H1 (cell line): ENCODE data around the gene SH2B3. TPM values are rescaled to one million over a fixed set of nuclear protein-coding genes. Genes with fewer than 3 reads are reported as not detected.
"Not testable (repeated sequence)": the region's sequence is repeated elsewhere in the genome, so short reads cannot be mapped to it uniquely, and the experiment has no call there.

Experiments
- CTCF ChIA-PET: fragments of 300-600 bp; sonication (Branson Sonifier 250); formaldehyde crosslinking; loops from one replicate; lab custom pipeline; 2021; ENCODE audit not compliant: partially characterized antibody; lab: Charles Lee
- POLR2A ChIA-PET: fragments of 300-600 bp; sonication (Branson Sonifier 250); formaldehyde crosslinking; loops from one replicate; lab custom pipeline; 2021; ENCODE audit warnings: inconsistent platforms; ENCODE audit not compliant: partially characterized antibody; lab: Charles Lee
- DNase-seq, 2 experiments: peaks; one replicate each; pipeline versions ENCODE4 v3.0.0 to v3.0.0-alpha.2; 2010 to 2022; ENCODE audit warnings: low spot score in 2 of 2, low read depth in 1 of 2, mixed read lengths in 1 of 2
- FAIRE-seq: peaks from 2 replicates; lab custom pipeline; 2011; peaks lifted over from hg19 to GRCh38; lab: Jason Lieb, UNC
- H2AFZ ChIP-seq: 2 replicates; pipeline ENCODE4 v1.8.1; 2012; ENCODE audit warnings: low read length, inconsistent platforms
- H2AK5ac ChIP-seq: 2 replicates; pipeline ENCODE4 v1.6.1; 2013; ENCODE audit warnings: low read depth, low read length
- H2BK120ac ChIP-seq: replicated peaks from 2 replicates; pipeline ENCODE3; 2013; ENCODE audit warnings: low read depth, low read length, inconsistent platforms
- H2BK12ac ChIP-seq: 2 replicates; pipeline ENCODE4 v1.6.1; 2013; ENCODE audit warnings: low read depth, low read length
- H2BK15ac ChIP-seq: 2 replicates; pipeline ENCODE4 v1.6.1; 2013; ENCODE audit warnings: low read length
- H2BK20ac ChIP-seq: 2 replicates; pipeline ENCODE4 v1.6.1; 2013; ENCODE audit warnings: low read length
- H2BK5ac ChIP-seq: 2 replicates; pipeline ENCODE4 v1.6.1; 2013; ENCODE audit warnings: low read depth, low read length
- H3K14ac ChIP-seq: 2 replicates; pipeline ENCODE4 v1.6.1; 2013; ENCODE audit warnings: inconsistent platforms; ENCODE audit not compliant: insufficient read length
- H3K18ac ChIP-seq: 2 replicates; pipeline ENCODE4 v1.6.1; 2013; ENCODE audit warnings: low read length; ENCODE audit errors: extremely low read depth
- H3K23ac ChIP-seq: 2 replicates; pipeline ENCODE4 v1.6.1; 2013; ENCODE audit warnings: inconsistent platforms; ENCODE audit not compliant: insufficient read length
- H3K23me2 ChIP-seq: 2 replicates; pipeline ENCODE4 v1.6.1; 2013; ENCODE audit warnings: low read depth, low read length
- H3K27ac ChIP-seq: 2 replicates; pipeline ENCODE4 v1.6.1; 2011; ENCODE audit warnings: low read depth, low read length, inconsistent platforms
- H3K27me3 ChIP-seq, 4 experiments: replicated peaks in 1 of 4; 1 replicate in 1 of 4; 2 replicates in 3 of 4; pipeline versions ENCODE4 v1.6.1 to v1.8.1; 2011 to 2013; ENCODE audit warnings: low read length in 3 of 4, mild to moderate bottlenecking in 3 of 4, inconsistent platforms in 2 of 4, mixed read lengths in 2 of 4, moderate library complexity in 1 of 4; ENCODE audit not compliant: control insufficient read depth in 3 of 4, insufficient read depth in 3 of 4; ENCODE audit errors: extremely low read depth in 1 of 4
- H3K36me3 ChIP-seq, 4 experiments: 2 replicates each; pipeline versions ENCODE4 v1.6.1 to v1.8.1; 2011 to 2013; ENCODE audit warnings: mild to moderate bottlenecking in 4 of 4, low read length in 3 of 4, moderate library complexity in 2 of 4, control low read depth in 1 of 4, inconsistent platforms in 1 of 4; ENCODE audit not compliant: insufficient read depth in 4 of 4, control insufficient read depth in 2 of 4
- H3K4ac ChIP-seq: replicated peaks from 2 replicates; pipeline ENCODE3; 2013; ENCODE audit warnings: low read length, low read depth, mixed read lengths, inconsistent platforms; ENCODE audit not compliant: insufficient read length
- H3K4me1 ChIP-seq, 4 experiments: replicated peaks in 1 of 4; 1 replicate in 1 of 4; 2 replicates in 3 of 4; pipeline versions ENCODE4 v1.6.1 to v1.8.1; 2011 to 2013; ENCODE audit warnings: low read length in 3 of 4, inconsistent platforms in 2 of 4, mixed read lengths in 1 of 4; ENCODE audit not compliant: insufficient read depth in 4 of 4, control insufficient read depth in 3 of 4
- H3K4me2 ChIP-seq, 2 experiments: 2 replicates each; pipeline versions ENCODE4 v1.6.1 to v1.8.1; 2011 to 2013; ENCODE audit warnings: low read depth in 2 of 2, low read length in 2 of 2, control low read depth in 1 of 2, inconsistent platforms in 1 of 2, mild to moderate bottlenecking in 1 of 2; ENCODE audit not compliant: insufficient read depth in 1 of 2
- H3K4me3 ChIP-seq, 4 experiments: fragments of 200-600, 300-600 bp in 1 of 4; sonication (generic), shearing (Covaris generic), sonication (Bioruptor Twin) in 1 of 4; 2 replicates each; pipeline versions ENCODE4 v1.5.1 to v1.8.1; 2011 to 2016; ENCODE audit warnings: low read length in 4 of 4, low read depth in 3 of 4, control low read depth in 2 of 4, inconsistent platforms in 2 of 4, mild to moderate bottlenecking in 2 of 4, mixed read lengths in 1 of 4, moderate library complexity in 1 of 4; ENCODE audit not compliant: insufficient read depth in 2 of 4; ENCODE audit errors: extremely low read depth in 1 of 4
- H3K56ac ChIP-seq: replicated peaks from 2 replicates; pipeline ENCODE3; 2013; ENCODE audit warnings: low read depth, mild to moderate bottlenecking, mixed read lengths, low read length, inconsistent platforms; ENCODE audit not compliant: insufficient read length
- H3K79me1 ChIP-seq: 2 replicates; pipeline ENCODE4 v1.6.1; 2013; ENCODE audit warnings: low read depth, low read length, control low read depth
- H3K79me2 ChIP-seq, 2 experiments: 2 replicates each; pipeline versions ENCODE4 v1.6.1 to v1.8.1; 2012 to 2013; ENCODE audit warnings: low read length in 2 of 2, mild to moderate bottlenecking in 2 of 2, inconsistent platforms in 1 of 2; ENCODE audit not compliant: insufficient read depth in 2 of 2, control insufficient read depth in 1 of 2
- H3K9ac ChIP-seq, 4 experiments: replicated peaks in 1 of 4; 1 replicate in 1 of 4; 2 replicates in 3 of 4; pipeline versions ENCODE4 v1.6.1 to v1.8.1; 2011 to 2013; ENCODE audit warnings: low read depth in 3 of 4, low read length in 3 of 4, control low read depth in 2 of 4, mild to moderate bottlenecking in 2 of 4, moderate library complexity in 2 of 4, inconsistent platforms in 1 of 4; ENCODE audit errors: extremely low read depth in 1 of 4
- H3K9me3 ChIP-seq, 2 experiments: 2 replicates each; pipeline versions ENCODE4 v1.6.1 to v1.8.1; 2012 to 2013; ENCODE audit warnings: mild to moderate bottlenecking in 2 of 2, moderate library complexity in 2 of 2, control low read depth in 1 of 2, inconsistent platforms in 1 of 2, low read depth in 1 of 2, low read length in 1 of 2, mixed read lengths in 1 of 2; ENCODE audit not compliant: insufficient read depth in 2 of 2
- H4K20me1 ChIP-seq, 2 experiments: replicated peaks in 1 of 2; 2 replicates each; pipeline versions ENCODE3 to v1.8.1; 2011 to 2013; ENCODE audit warnings: inconsistent platforms in 2 of 2, low read length in 2 of 2, mild to moderate bottlenecking in 1 of 2; ENCODE audit not compliant: insufficient read depth in 2 of 2, control insufficient read depth in 1 of 2
- H4K5ac ChIP-seq: 2 replicates; pipeline ENCODE4 v1.6.1; 2013; ENCODE audit warnings: low read length, low read depth, mixed read lengths, inconsistent platforms; ENCODE audit not compliant: insufficient read length
- H4K8ac ChIP-seq: 2 replicates; pipeline ENCODE4 v1.8.0; 2013; ENCODE audit warnings: mild to moderate bottlenecking, moderate library complexity, low read length, inconsistent platforms; ENCODE audit not compliant: insufficient read depth; ENCODE audit errors: extremely low read depth
- H4K91ac ChIP-seq: replicated peaks from 2 replicates; pipeline ENCODE3; 2013; ENCODE audit warnings: low read length, mixed read lengths, inconsistent platforms; ENCODE audit not compliant: insufficient read length
- RAD21 ChIP-seq, 2 experiments: IDR thresholded peaks in 1 of 2; conservative IDR thresholded peaks in 1 of 2; 2 replicates each; pipeline ENCODE4 v1.6.1; 2011; ENCODE audit warnings: low read depth in 2 of 2, low read length in 2 of 2, improper control_type of control experiment in 1 of 2, inconsistent platforms in 1 of 2, mild to moderate bottlenecking in 1 of 2, moderate library complexity in 1 of 2
- WGBS, 2 experiments: shearing (Covaris generic) in 1 of 2; methylation state at CpG; one replicate each; pipeline versions ENCODE4 v1.1.6 to v1.1.7; 2013 to 2015; ENCODE audit warnings: low lambda C conversion rate in 2 of 2, mixed read lengths in 2 of 2, inconsistent platforms in 1 of 2, low coverage in 1 of 2, missing lambda C conversion rate in 1 of 2; ENCODE audit not compliant: insufficient replicate concordance in 2 of 2, insufficient coverage in 1 of 2, insufficient read length in 1 of 2; ENCODE audit errors: extremely low coverage in 1 of 2, missing lambda C conversion rate in 1 of 2; 5-methylcytosine and 5-hydroxymethylcytosine counted together
- polyA plus RNA-seq, 7 experiments: library from polyadenylated mRNA; depleted of rRNA in 3 of 7; stranded (reverse) in 5 of 7; unstranded in 2 of 7; fragments of >200 nt in 5 of 7; fragments of 200-250 nt in 2 of 7; gene quantifications; 1 replicate in 5 of 7; 2 replicates in 1 of 7; 4 replicates in 1 of 7; pipeline versions ENCODE4 v1.2.1 to v1.2.3, GENCODE V29; 2011 to 2013; ENCODE audit warnings: missing spikeins in 2 of 7, mixed read lengths in 2 of 7
- total RNA-seq: library from RNA; stranded (reverse); fragmentation: NEBNext Ultra II Directional; extraction: Animal tissue kit (Norgen Biotek cat#: 25700); gene quantifications from 2 replicates; pipeline ENCODE4 v1.2.1, GENCODE V29; 2021

SH2B3 gene
- total and polyA plus RNA-seq, 2 of the 8 experiments (the other 6 are each of a cell fraction or from before 2014, with no cell fraction given), result 20.8 to 34.1 TPM

DNA sequence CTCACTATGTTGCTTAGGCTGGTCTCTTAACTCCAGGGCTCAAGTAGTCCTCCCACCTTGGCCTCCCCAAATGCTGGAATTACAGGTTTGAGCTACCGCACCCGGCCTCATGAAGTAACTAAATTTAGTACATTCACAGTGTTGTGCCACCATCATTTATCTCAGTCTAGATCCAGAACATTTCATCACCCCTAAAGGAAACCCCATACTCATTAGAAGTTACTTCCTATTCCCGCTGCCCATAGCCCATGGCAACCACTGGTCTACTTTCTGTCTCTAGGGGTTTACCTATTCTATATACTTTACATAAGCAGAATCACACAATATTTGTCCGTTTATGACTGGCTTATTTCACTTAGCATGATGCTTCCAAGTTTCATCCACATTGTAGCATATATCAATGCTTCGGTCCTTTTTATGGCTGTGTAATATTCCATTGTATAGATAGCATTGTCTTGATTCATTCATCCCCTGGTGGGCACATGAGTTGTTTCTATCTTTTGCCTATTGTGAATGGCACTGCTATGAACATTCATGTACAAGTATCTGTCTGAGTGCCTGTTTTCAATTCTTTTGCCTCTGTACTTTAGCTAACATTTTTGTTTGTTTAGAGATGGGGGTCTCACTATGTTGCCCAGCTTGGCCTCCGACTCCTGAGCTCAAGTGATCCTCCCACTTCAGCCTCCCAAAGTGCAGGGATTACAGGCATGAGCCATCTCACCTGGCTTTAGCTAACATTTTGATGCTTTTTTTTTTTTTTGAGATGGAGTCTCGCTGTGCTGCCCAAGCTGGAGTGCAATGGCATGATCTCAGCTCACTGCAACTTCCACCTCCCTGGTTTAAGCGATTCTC, 10.2 kb upstream of the SH2B3 start (continued):
- TF ChIP-seq RAD21 (IDR thresholded peaks at IDR 0.05 in 1 of 2, conservative IDR thresholded peaks at IDR 0.05 in 1 of 2; ENCODE audit: low read depth in 2 of 2, low read length in 2 of 2), result no peak

DNA sequence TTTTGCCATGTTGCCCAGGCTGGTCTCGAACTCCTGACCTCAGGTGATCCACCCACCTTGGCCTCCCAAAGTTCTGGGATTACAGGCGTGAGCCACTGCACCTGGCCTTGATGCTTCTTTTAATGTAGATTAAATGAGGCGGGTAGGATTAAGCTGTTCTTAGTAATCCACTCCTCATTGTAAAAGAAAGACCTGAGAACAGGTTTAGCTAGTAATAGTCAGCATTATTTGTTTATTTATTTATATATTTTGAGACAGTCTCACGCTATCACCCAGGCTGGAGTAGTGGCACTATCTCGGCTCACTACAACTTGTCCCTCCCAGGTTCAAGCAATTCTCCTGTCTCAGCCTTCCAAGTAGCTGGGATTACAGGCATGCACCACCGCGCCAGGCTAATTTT, 9.5 kb upstream of the SH2B3 start:
- ChIA-PET CTCF (interaction anchor here (0.6 to 22.8 kb wide), 36 partner anchors 9 to 698 kb away, joined by 3 to 838 read pairs (median 8); partner anchors contain the start of genes PHETA1 and SH2B3), POLR2A (interaction anchor here (0.6 to 1.6 kb wide), 5 partner anchors 8 to 83 kb away, joined by 3 to 8 read pairs (median 5); no protein-coding TSS in a partner anchor)
- DNase-seq, H4K91ac ChIP-seq, H3K27me3 ChIP-seq, H3K4ac ChIP-seq, H3K9ac ChIP-seq, H2BK120ac ChIP-seq, H3K23me2 ChIP-seq, H3K23ac ChIP-seq, H2AFZ ChIP-seq, H3K79me1 ChIP-seq, H2BK20ac ChIP-seq, FAIRE-seq, H4K5ac ChIP-seq, H2BK5ac ChIP-seq, H3K14ac ChIP-seq, H3K4me3 ChIP-seq, H3K56ac ChIP-seq, H3K4me2 ChIP-seq, H3K4me1 ChIP-seq, H4K8ac ChIP-seq, H2BK15ac ChIP-seq, H3K18ac ChIP-seq, H3K9me3 ChIP-seq, H3K79me2 ChIP-seq, H4K20me1 ChIP-seq, H2BK12ac ChIP-seq, H3K27ac ChIP-seq, H2AK5ac ChIP-seq, H3K36me3 ChIP-seq: not testable (repeated sequence)
- WGBS, 2 experiments, result 83% methylated on average over 7 of the region's 7 CpGs; no CpG with 5 or more reads in 1 of the 2 experiments
